ENCODE measurements around the gene TRAT1. TPM values are rescaled to one million over a fixed set of nuclear protein-coding genes. Genes with fewer than 3 reads are reported as not detected.

TRAT1 gene
- total RNA-seq, 2 donors from 2014 or later: 0.90 TPM; not detected in 1

DNA sequence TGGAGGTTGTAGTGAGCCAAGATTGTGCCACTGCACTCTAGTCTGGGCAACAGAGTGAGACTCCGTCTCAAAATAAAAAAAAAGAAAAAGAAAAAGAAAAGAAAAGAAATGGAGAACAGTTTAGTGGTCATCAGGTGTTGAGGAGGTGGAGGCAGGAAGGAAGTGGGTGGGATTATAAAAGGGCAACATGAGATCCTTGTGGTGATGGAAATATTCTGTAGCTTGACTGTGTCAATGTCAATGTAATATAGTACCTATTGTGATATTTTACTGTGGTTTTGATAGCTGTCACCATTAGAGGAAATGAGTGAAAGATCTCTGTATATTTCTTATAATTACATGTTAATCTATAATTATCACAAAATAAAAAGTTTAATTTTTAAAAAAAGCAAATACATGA, 60.8 kb downstream of the TRAT1 start:
- TF ChIP-seq, protein P1, sequence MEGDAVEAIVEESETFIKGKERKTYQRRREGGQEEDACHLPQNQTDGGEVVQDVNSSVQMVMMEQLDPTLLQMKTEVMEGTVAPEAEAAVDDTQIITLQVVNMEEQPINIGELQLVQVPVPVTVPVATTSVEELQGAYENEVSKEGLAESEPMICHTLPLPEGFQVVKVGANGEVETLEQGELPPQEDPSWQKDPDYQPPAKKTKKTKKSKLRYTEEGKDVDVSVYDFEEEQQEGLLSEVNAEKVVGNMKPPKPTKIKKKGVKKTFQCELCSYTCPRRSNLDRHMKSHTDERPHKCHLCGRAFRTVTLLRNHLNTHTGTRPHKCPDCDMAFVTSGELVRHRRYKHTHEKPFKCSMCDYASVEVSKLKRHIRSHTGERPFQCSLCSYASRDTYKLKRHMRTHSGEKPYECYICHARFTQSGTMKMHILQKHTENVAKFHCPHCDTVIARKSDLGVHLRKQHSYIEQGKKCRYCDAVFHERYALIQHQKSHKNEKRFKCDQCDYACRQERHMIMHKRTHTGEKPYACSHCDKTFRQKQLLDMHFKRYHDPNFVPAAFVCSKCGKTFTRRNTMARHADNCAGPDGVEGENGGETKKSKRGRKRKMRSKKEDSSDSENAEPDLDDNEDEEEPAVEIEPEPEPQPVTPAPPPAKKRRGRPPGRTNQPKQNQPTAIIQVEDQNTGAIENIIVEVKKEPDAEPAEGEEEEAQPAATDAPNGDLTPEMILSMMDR (IDR thresholded peaks at IDR 0.05): no peak
- Histone ChIP-seq H3K27ac (no peak overlapping the region), H3K9me3 (no peaks in the 10 kb centered on the region), H3K4me1 (no peaks in the 10 kb centered on the region), H3K27me3 (no peaks in the 10 kb centered on the region), H3K4me3 (no peak overlapping the region), H3K36me3 (no peaks in the 10 kb centered on the region)
- DNase-seq (ENCODE audit: low spot score): no peak

DNA sequence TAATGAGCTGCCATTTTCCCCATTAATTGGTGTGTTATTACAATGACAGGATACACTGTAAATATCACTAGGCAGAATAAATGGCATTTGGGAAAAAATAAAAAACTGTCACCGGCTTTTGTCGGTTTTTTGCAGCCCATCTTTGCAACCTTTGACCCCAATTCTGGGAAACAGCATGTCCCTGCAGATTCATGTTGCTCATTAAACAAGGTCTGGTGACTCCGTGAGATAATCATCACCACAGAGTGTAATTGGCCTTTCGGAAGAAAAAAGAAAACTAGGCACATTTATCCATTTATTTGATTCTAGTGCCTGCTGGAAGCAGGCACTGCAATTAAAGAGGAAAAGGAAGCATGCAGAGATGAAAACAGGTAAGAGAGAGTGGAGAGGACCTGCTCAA, 64.5 kb downstream of the TRAT1 start:
- H3K36me3 ChIP-seq: no peaks in the 10 kb centered on the region
- no peaks in the 10 kb centered on the region for H3K9me3 ChIP-seq
- no peaks in the 10 kb centered on the region for H3K27me3 ChIP-seq
- TF ChIP-seq, protein P1 (IDR thresholded peaks at IDR 0.05): no peak
- DNase-seq (ENCODE audit: low spot score): no peak
- no peak overlapping the region for H3K27ac ChIP-seq
- H3K4me1 ChIP-seq: no peaks in the 10 kb centered on the region
- H3K4me3 ChIP-seq: no peak overlapping the region

DNA sequence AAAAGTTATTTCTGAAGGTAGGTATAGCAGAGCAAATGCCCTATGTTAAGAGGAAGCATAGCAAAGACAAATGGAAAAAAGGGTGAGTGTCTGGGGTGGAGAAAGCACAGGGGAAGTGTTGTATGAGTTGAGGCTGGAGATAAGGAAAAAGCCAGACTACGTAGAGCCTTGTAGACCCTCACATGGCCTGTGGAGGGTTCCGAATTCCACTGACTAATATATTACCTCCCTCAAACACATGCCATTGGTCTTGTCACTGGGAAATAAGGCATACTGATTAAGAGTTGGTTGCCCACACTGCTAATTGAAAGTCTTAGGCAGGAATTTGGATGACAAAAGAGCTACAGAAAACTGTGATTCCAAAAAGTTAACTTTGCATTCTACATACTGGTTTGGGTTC, 65.2 kb downstream of the TRAT1 start:
- H3K4me3 ChIP-seq: no peak overlapping the region
- H3K9me3 ChIP-seq: no peaks in the 10 kb centered on the region
- H3K27me3 ChIP-seq: no peaks in the 10 kb centered on the region
- no peaks in the 10 kb centered on the region for H3K36me3 ChIP-seq
- TF ChIP-seq, protein P1 (IDR thresholded peaks at IDR 0.05): no peak
- H3K27ac ChIP-seq: no peak overlapping the region
- no peak for DNase-seq (ENCODE audit: low spot score)
- no peaks in the 10 kb centered on the region for H3K4me1 ChIP-seq

DNA sequence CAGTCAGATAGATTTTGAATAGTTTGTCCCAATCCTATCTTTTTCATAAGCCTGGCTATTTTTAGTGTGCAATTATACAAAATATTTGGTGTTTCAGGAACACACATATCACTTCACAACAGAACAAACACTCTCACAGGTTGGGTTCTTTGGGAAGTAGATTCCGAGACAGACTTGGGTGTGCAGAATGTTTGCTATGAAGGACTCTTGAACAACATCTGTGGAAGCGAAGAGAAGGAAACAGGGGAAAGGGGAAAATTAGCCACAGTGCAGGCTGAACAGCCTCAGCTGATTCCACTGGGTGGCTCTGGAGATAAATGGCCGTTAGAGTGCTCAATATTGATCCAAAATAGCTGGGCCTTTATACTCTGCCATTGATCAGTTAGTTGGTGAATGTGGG, 69.2 kb downstream of the TRAT1 start:
- Histone ChIP-seq H3K4me1 (no peaks in the 10 kb centered on the region), H3K27ac (no peak overlapping the region), H3K4me3 (no peak overlapping the region), H3K27me3 (no peaks in the 10 kb centered on the region), H3K9me3 (no peaks in the 10 kb centered on the region), H3K36me3 (no peaks in the 10 kb centered on the region)
- TF ChIP-seq, protein P1 (IDR thresholded peaks at IDR 0.05): no peak
- no peak for DNase-seq (ENCODE audit: low spot score)

DNA sequence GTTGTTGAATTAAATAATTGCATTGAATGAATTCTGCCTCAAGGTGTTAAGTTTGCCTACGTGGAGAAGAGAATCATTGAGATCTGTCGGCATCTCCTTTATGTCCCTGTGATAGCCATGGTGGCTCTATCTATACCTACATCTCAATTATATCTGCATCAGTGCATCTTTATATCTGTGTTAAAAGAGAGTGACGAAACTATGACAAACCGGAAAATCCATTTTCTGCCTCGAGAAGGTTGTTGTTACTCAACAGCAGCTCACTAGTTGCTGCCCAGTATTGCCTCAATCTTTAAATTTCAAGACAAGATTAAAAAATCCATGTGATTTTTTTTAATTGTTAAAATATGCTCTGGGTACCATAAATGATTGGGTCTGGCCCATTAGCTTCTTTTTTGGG, 72.4 kb downstream of the TRAT1 start:
- no peak overlapping the region for H3K4me3 ChIP-seq

DNA sequence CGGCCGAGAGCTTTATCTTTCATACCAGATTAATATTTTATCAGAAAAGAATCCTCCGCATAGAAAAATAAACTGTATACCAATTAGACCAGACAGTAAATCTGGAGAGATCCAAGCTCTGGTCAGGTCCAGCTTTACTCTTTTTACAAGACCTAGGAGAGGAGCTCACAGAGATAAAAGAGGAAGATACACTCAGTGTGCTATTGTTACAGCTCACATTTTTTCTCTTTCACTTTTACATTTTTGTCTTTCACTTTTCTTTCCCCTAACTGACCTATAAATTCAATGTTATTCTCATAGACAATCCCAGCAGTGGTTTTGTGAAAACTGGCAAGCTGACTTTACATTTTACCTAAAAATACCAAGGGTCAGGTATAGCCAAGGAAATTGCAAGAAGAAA, 75.3 kb downstream of the TRAT1 start:
- no peaks in the 10 kb centered on the region for H3K27me3 ChIP-seq
- H3K36me3 ChIP-seq: no peaks in the 10 kb centered on the region
- TF ChIP-seq, protein P1 (IDR thresholded peaks at IDR 0.05): no peak
- H3K27ac ChIP-seq: no peak overlapping the region
- H3K9me3 ChIP-seq: no peaks in the 10 kb centered on the region
- no peaks in the 10 kb centered on the region for H3K4me1 ChIP-seq
- H3K4me3 ChIP-seq: no peak overlapping the region
- no peak for DNase-seq (ENCODE audit: low spot score)

More for the DNA sequence above, 72.4 kb downstream of the TRAT1 start:
- Histone ChIP-seq H3K27me3 (no peaks in the 10 kb centered on the region), H3K9me3 (no peaks in the 10 kb centered on the region), H3K27ac (no peak overlapping the region), H3K4me1 (no peaks in the 10 kb centered on the region), H3K36me3 (no peaks in the 10 kb centered on the region)
- no peak for DNase-seq (ENCODE audit: low spot score)
- TF ChIP-seq, protein P1 (IDR thresholded peaks at IDR 0.05): no peak
